Panc1 (cell line): ENCODE data around the gene PTPN18.

Experiments used
- POLR2AphosphoS5 ChIP-seq: IDR thresholded peaks from 2 replicates; pipeline ENCODE4 v1.6.1; 2012; ENCODE audit warnings: mild to moderate bottlenecking, low read depth, low read length, moderate library complexity
- SIN3A ChIP-seq: IDR thresholded peaks from 2 replicates; pipeline ENCODE4 v1.6.1; 2012; ENCODE audit warnings: low read depth, mild to moderate bottlenecking, low read length, moderate library complexity, borderline replicate concordance; ENCODE audit not compliant: insufficient read depth
- TF ChIP-seq, protein P1 (sequence below): fragments of 450-650 bp; IDR thresholded peaks from 2 replicates; pipeline ENCODE4 v1.5.1; 2017; ENCODE audit warnings: mild to moderate bottlenecking

GRCh38 chr2:130334026-130334425 is 21.8 kb upstream of the PTPN18 start:
- TF ChIP-seq SIN3A (no peak), POLR2AphosphoS5 (no peak)
- TF ChIP-seq, protein P1, sequence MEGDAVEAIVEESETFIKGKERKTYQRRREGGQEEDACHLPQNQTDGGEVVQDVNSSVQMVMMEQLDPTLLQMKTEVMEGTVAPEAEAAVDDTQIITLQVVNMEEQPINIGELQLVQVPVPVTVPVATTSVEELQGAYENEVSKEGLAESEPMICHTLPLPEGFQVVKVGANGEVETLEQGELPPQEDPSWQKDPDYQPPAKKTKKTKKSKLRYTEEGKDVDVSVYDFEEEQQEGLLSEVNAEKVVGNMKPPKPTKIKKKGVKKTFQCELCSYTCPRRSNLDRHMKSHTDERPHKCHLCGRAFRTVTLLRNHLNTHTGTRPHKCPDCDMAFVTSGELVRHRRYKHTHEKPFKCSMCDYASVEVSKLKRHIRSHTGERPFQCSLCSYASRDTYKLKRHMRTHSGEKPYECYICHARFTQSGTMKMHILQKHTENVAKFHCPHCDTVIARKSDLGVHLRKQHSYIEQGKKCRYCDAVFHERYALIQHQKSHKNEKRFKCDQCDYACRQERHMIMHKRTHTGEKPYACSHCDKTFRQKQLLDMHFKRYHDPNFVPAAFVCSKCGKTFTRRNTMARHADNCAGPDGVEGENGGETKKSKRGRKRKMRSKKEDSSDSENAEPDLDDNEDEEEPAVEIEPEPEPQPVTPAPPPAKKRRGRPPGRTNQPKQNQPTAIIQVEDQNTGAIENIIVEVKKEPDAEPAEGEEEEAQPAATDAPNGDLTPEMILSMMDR: no peak
